Endodermal cell (in vitro differentiated cells): ENCODE measurements around the gene GRM8. TPM values are rescaled to one million over a fixed set of nuclear protein-coding genes. Genes with fewer than 3 reads are reported as not detected.
A peak's percentile ranks its signal among the peaks of the same experiment; 100 is the strongest.

ENCODE experiments used
- DNase-seq: peaks from one replicate; pipeline ENCODE4 v3.0.0-alpha.2; 2017
- H3K27ac ChIP-seq: 2 replicates; pipeline ENCODE4 v1.5.1; 2013; ENCODE audit warnings: mild to moderate bottlenecking, low read depth, low read length, moderate library complexity
- H3K27me3 ChIP-seq: 2 replicates; pipeline ENCODE4 v1.6.1; 2013; ENCODE audit warnings: mild to moderate bottlenecking, low read length, moderate library complexity; ENCODE audit not compliant: insufficient read depth, control insufficient read depth, poor library complexity, severe bottlenecking
- H3K36me3 ChIP-seq: 2 replicates; pipeline ENCODE4 v1.7.0; 2013; ENCODE audit warnings: mild to moderate bottlenecking, low read length, moderate library complexity; ENCODE audit not compliant: control insufficient read depth, insufficient read depth
- H3K4me1 ChIP-seq: one replicate; pipeline ENCODE4 v1.7.0; 2013; ENCODE audit warnings: low read length; ENCODE audit not compliant: control insufficient read depth, insufficient read depth
- H3K4me3 ChIP-seq: 2 replicates; pipeline ENCODE4 v1.5.1; 2013; ENCODE audit warnings: mild to moderate bottlenecking, low read length, moderate library complexity
- H3K9ac ChIP-seq: 2 replicates; pipeline ENCODE4 v1.6.1; 2013; ENCODE audit warnings: mild to moderate bottlenecking, low read length, moderate library complexity; ENCODE audit not compliant: poor library complexity, severe bottlenecking; ENCODE audit errors: extremely low read depth
- H3K9me3 ChIP-seq: 2 replicates; pipeline ENCODE4 v1.6.1; 2013; ENCODE audit warnings: mild to moderate bottlenecking, low read length, moderate library complexity; ENCODE audit not compliant: control insufficient read depth
- H3K27ac Mint-ChIP-seq: 2 replicates; pipeline ENCODE4 v1.8.0; 2020; ENCODE audit warnings: mixed read lengths
- H3K27me3 Mint-ChIP-seq: 2 replicates; pipeline ENCODE4 v1.8.0; 2021; ENCODE audit warnings: mild to moderate bottlenecking, mixed read lengths; ENCODE audit not compliant: insufficient read depth
- H3K36me3 Mint-ChIP-seq: 2 replicates; pipeline ENCODE4 v1.8.0; 2020; ENCODE audit warnings: low read depth, mixed read lengths
- H3K4me1 Mint-ChIP-seq: 2 replicates; pipeline ENCODE4 v1.8.0; 2020; ENCODE audit warnings: mixed read lengths
- H3K4me3 Mint-ChIP-seq: 2 replicates; pipeline ENCODE4 v1.8.0; 2020; ENCODE audit warnings: mild to moderate bottlenecking, moderate library complexity, mixed read lengths
- H3K9me3 Mint-ChIP-seq: 2 replicates; pipeline ENCODE4 v1.8.0; 2020; ENCODE audit warnings: mild to moderate bottlenecking, mixed read lengths
- CTCF ChIP-seq: fragments of 200-600 bp; sonication (generic); conservative IDR thresholded peaks from 2 replicates; pipeline ENCODE4 v1.5.0; 2021; ENCODE audit warnings: antibody characterized with exemption, mild to moderate bottlenecking
- WGBS, 2 experiments: methylation state at CpG; one replicate each; pipeline versions ENCODE4 v1.1.5 to v1.1.7; 2013; ENCODE audit warnings: missing lambda C conversion rate in 2 of 2, mixed read lengths in 1 of 2; ENCODE audit not compliant: insufficient coverage in 1 of 2, insufficient read length in 1 of 2; 5-methylcytosine and 5-hydroxymethylcytosine counted together
- total RNA-seq, 2 donors: library from RNA; stranded (reverse); fragmentation: NEBNext Ultra II Directional in 1 of 2; extraction: Animal tissue kit (Norgen Biotek cat#: 25700) in 1 of 2; gene quantifications; 2 replicates in 1 of 2; 3 replicates in 1 of 2; pipeline ENCODE4 v1.2.1, GENCODE V29; 2021

Gene GRM8
- total RNA-seq, 2 donors from 2014 or later, result 0.93 to 2.0 TPM

GRCh38 chr7:127187740-127188139 is 65.0 kb downstream of the GRM8 start:
- TF ChIP-seq CTCF, result no peak
- H3K27me3 ChIP-seq, result no peaks in the 10 kb centered on the region
- Mint-ChIP-seq H3K4me3 (no peak overlapping the region), H3K27me3 (no peaks in the 10 kb centered on the region), H3K27ac (no peak overlapping the region), H3K4me1 (peaks cover 27% of the 10 kb centered on the region), H3K9me3 (no peaks in the 10 kb centered on the region), H3K36me3 (no peaks in the 10 kb centered on the region)
- peaks cover 4% of the 10 kb centered on the region for H3K4me1 ChIP-seq
- H3K9ac ChIP-seq, result no peak overlapping the region
- 91% methylated on average over 1 of the region's 1 CpG; no CpG with 5 or more reads in 1 of the 2 experiments for WGBS, 2 experiments
- no peaks in the 10 kb centered on the region for H3K9me3 ChIP-seq
- DNase-seq, result no peak
- H3K36me3 ChIP-seq, result no peaks in the 10 kb centered on the region
- H3K4me3 ChIP-seq, result no peak overlapping the region
- no peak overlapping the region for H3K27ac ChIP-seq

- H3K27me3 Mint-ChIP-seq, result no peaks in the 10 kb centered on the region
- no peak overlapping the region for H3K4me3 ChIP-seq
- H3K27ac ChIP-seq, result no peak overlapping the region
- H3K9me3 Mint-ChIP-seq, result peaks cover 5% of the 10 kb centered on the region
- TF ChIP-seq CTCF, result no peak
- peaks cover 4% of the 10 kb centered on the region for H3K4me1 ChIP-seq
- no peak for DNase-seq
- no peaks in the 10 kb centered on the region for H3K36me3 Mint-ChIP-seq
- 75 to 83% methylated on average over 1 of the region's 1 CpG for WGBS, 2 experiments
- no peaks in the 10 kb centered on the region for H3K36me3 ChIP-seq
- no peak overlapping the region for H3K27ac Mint-ChIP-seq
- H3K4me1 Mint-ChIP-seq, result peaks cover 27% of the 10 kb centered on the region
- peaks cover 6% of the 10 kb centered on the region for H3K9me3 ChIP-seq
- H3K4me3 Mint-ChIP-seq, result no peak overlapping the region
- no peak overlapping the region for H3K9ac ChIP-seq
- no peaks in the 10 kb centered on the region for H3K27me3 ChIP-seq
Observed at GRCh38 chr7:127186686-127187085, 66.1 kb downstream of the GRM8 start.

GRCh38 chr7:127177156-127177555 is 75.6 kb downstream of the GRM8 start:
- peaks cover 9% of the 10 kb centered on the region for H3K4me1 Mint-ChIP-seq
- peaks cover 39% of the 10 kb centered on the region for H3K9me3 Mint-ChIP-seq

More at GRCh38 chr7:127177156-127177555, 75.6 kb downstream of the GRM8 start:
- Histone ChIP-seq H3K27me3 (no peaks in the 10 kb centered on the region), H3K9ac (no peak overlapping the region), H3K27ac (no peak overlapping the region), H3K4me3 (no peak overlapping the region), H3K9me3 (peaks cover 29% of the 10 kb centered on the region), H3K36me3 (no peaks in the 10 kb centered on the region), H3K4me1 (no peaks in the 10 kb centered on the region)
- H3K4me3 Mint-ChIP-seq, result no peak overlapping the region
- H3K27ac Mint-ChIP-seq, result peak overlapping the region; percentile 38
- no peaks in the 10 kb centered on the region for H3K36me3 Mint-ChIP-seq
- H3K27me3 Mint-ChIP-seq, result peaks cover 7% of the 10 kb centered on the region
- DNase-seq, result no peak
- TF ChIP-seq CTCF, result no peak
